CD4-positive, alpha-beta T cell treated with Interleukin-6 at 100 ng/mL for 8 hours (primary cell): ENCODE data around the gene APOA4.

Experiments used
- DNase-seq: peaks from one replicate; pipeline ENCODE4 v3.0.0-alpha.2; 2020; ENCODE audit warnings: mixed read lengths, low spot score

APOA4 gene

GRCh38 chr11:116775975-116776374, 47.1 kb downstream of the APOA4 start:
- no peak for DNase-seq

- no peak for DNase-seq
Measured at GRCh38 chr11:116774661-116775060, 48.4 kb downstream of the APOA4 start.

GRCh38 chr11:116773203-116774097, 49.7 kb downstream of the APOA4 start:
- DNase-seq: no peak

- DNase-seq: peak; percentile 90
Measured at GRCh38 chr11:116772443-116773202, 50.5 kb downstream of the APOA4 start, which contains the start of gene BUD13. Gene BUD13, minus strand, starts transcription at chr11:116772987. Its CDS starts 23 bp downstream, at chr11:116772964.

- no peak for DNase-seq
Measured at GRCh38 chr11:116771935-116772334, 51.2 kb downstream of the APOA4 start.
